Neural cell (in vitro differentiated cells): ENCODE measurements around the gene EPB41L2.

Source experiments
- CTCF ChIP-seq: fragments of 450-650 bp; IDR thresholded peaks from 2 replicates; pipeline ENCODE4 v1.5.1; 2014; ENCODE audit warnings: antibody characterized with exemption, mild to moderate bottlenecking, moderate library complexity; ENCODE audit not compliant: poor library complexity, severe bottlenecking
- EZH2 ChIP-seq: fragments of 200-600, 300-800 bp; shearing (Covaris generic), sonication (generic); IDR thresholded peaks from 2 replicates; pipeline ENCODE4 v1.6.1; 2014; ENCODE audit warnings: antibody characterized with exemption, low read length, borderline replicate concordance, mild to moderate bottlenecking; ENCODE audit not compliant: insufficient read depth, poor library complexity, severe bottlenecking
- POLR2AphosphoS5 ChIP-seq: IDR thresholded peaks from 2 replicates; pipeline ENCODE4 v1.6.1; 2012
- REST ChIP-seq: IDR thresholded peaks from 2 replicates; pipeline ENCODE4 v1.6.1; 2012; ENCODE audit warnings: borderline replicate concordance
- SMC3 ChIP-seq: fragments of 450-650 bp; conservative IDR thresholded peaks from 2 replicates; pipeline ENCODE4 v1.6.1; 2014; ENCODE audit warnings: antibody characterized with exemption, mild to moderate bottlenecking, moderate library complexity; ENCODE audit not compliant: poor library complexity
- TAF1 ChIP-seq: IDR thresholded peaks from 2 replicates; pipeline ENCODE4 v1.6.1; 2012; ENCODE audit warnings: low read depth

- TF ChIP-seq CTCF = no peak
- TF ChIP-seq POLR2AphosphoS5 = no peak
- no peak for TF ChIP-seq SMC3
- no peak for TF ChIP-seq REST
- no peak for TF ChIP-seq EZH2
- no peak for TF ChIP-seq TAF1
Observed at GRCh38 chr6:131000544-131000943, 62.5 kb downstream of the EPB41L2 start.
